H9 (cell line): ENCODE results near the gene EFCAB5. TPM values are rescaled to one million over a fixed set of nuclear protein-coding genes. Genes with fewer than 3 reads are reported as not detected.

Experiments used
- DNase-seq: peaks from one replicate; pipeline ENCODE4 v3.0.0-alpha.2; 2017
- H2AFZ ChIP-seq: one replicate; pipeline ENCODE4 v1.6.1; 2013; ENCODE audit warnings: mild to moderate bottlenecking, low read length, control low read depth, moderate library complexity
- H2AK5ac ChIP-seq: 2 replicates; pipeline ENCODE4 v1.6.1; 2013; ENCODE audit warnings: low read length, control low read depth, mixed read lengths; ENCODE audit not compliant: insufficient read length
- H2BK120ac ChIP-seq: one replicate; pipeline ENCODE4 v1.6.1; 2013; ENCODE audit warnings: low read depth, mild to moderate bottlenecking, low read length, control low read depth, inconsistent platforms; ENCODE audit not compliant: poor library complexity, severe bottlenecking
- H2BK12ac ChIP-seq: 2 replicates; pipeline ENCODE4 v1.6.1; 2013; ENCODE audit warnings: low read length, control low read depth, mixed read lengths, low read depth; ENCODE audit not compliant: insufficient read length
- H2BK15ac ChIP-seq: 2 replicates; pipeline ENCODE4 v1.6.1; 2013; ENCODE audit warnings: low read depth, low read length, control low read depth
- H2BK20ac ChIP-seq: one replicate; pipeline ENCODE4 v1.6.1; 2013; ENCODE audit warnings: low read depth, mild to moderate bottlenecking, low read length, control low read depth, inconsistent platforms; ENCODE audit not compliant: poor library complexity, severe bottlenecking
- H2BK5ac ChIP-seq: 2 replicates; pipeline ENCODE4 v1.6.1; 2013; ENCODE audit warnings: low read length, control low read depth, mixed read lengths; ENCODE audit not compliant: insufficient read length
- H3K14ac ChIP-seq: 2 replicates; pipeline ENCODE4 v1.6.1; 2013; ENCODE audit warnings: low read length, control low read depth; ENCODE audit not compliant: insufficient read depth
- H3K18ac ChIP-seq: 2 replicates; pipeline ENCODE4 v1.6.1; 2013; ENCODE audit warnings: low read depth, mild to moderate bottlenecking, mixed read lengths, low read length, control low read depth; ENCODE audit not compliant: insufficient read length
- H3K23ac ChIP-seq: 2 replicates; pipeline ENCODE4 v1.6.1; 2013; ENCODE audit warnings: low read length, control low read depth, mixed read lengths, low read depth; ENCODE audit not compliant: insufficient read length
- H3K23me2 ChIP-seq: 2 replicates; pipeline ENCODE4 v1.6.1; 2013; ENCODE audit warnings: low read depth, mild to moderate bottlenecking, mixed read lengths, low read length, control low read depth; ENCODE audit not compliant: insufficient read length, poor library complexity, severe bottlenecking
- H3K27ac ChIP-seq: 2 replicates; pipeline ENCODE4 v1.5.1; 2013; ENCODE audit warnings: low read length, control low read depth, mixed read lengths, low read depth; ENCODE audit not compliant: insufficient read length
- H3K27me3 ChIP-seq: 2 replicates; pipeline ENCODE4 v1.6.1; 2013; ENCODE audit warnings: low read length, control low read depth, inconsistent platforms; ENCODE audit not compliant: insufficient read depth
- H3K4ac ChIP-seq: 2 replicates; pipeline ENCODE4 v1.6.1; 2013; ENCODE audit warnings: low read depth, mild to moderate bottlenecking, control low read depth, inconsistent platforms, low read length, moderate library complexity
- H3K4me1 ChIP-seq: 2 replicates; pipeline ENCODE4 v1.6.1; 2013; ENCODE audit warnings: low read length, control low read depth, inconsistent platforms; ENCODE audit not compliant: insufficient read depth
- H3K4me2 ChIP-seq: 2 replicates; pipeline ENCODE4 v1.6.1; 2013; ENCODE audit warnings: low read length, control low read depth, mixed read lengths; ENCODE audit not compliant: insufficient read length, insufficient read depth
- H3K56ac ChIP-seq: 2 replicates; pipeline ENCODE4 v1.6.1; 2013; ENCODE audit warnings: low read depth, mild to moderate bottlenecking, mixed read lengths, low read length, control low read depth; ENCODE audit not compliant: insufficient read length
- H3K79me1 ChIP-seq: 2 replicates; pipeline ENCODE4 v1.6.1; 2013; ENCODE audit warnings: low read depth, mild to moderate bottlenecking, moderate library complexity, low read length, control low read depth, inconsistent platforms; ENCODE audit not compliant: insufficient read depth, poor library complexity, severe bottlenecking
- H3K79me2 ChIP-seq: 2 replicates; pipeline ENCODE4 v1.6.1; 2013; ENCODE audit warnings: low read length, control low read depth, inconsistent platforms; ENCODE audit not compliant: insufficient read depth
- H3K9ac ChIP-seq: 2 replicates; pipeline ENCODE4 v1.6.1; 2013; ENCODE audit warnings: low read length, control low read depth, mixed read lengths; ENCODE audit not compliant: insufficient read length; ENCODE audit errors: extremely low read depth
- H3K9me3 ChIP-seq: one replicate; pipeline ENCODE4 v1.6.1; 2013; ENCODE audit warnings: low read depth, low read length, inconsistent platforms; ENCODE audit not compliant: control insufficient read depth
- H3T11ph ChIP-seq: one replicate; pipeline ENCODE4 v1.6.1; 2013; ENCODE audit warnings: mild to moderate bottlenecking, low read length, control low read depth, inconsistent platforms
- H4K20me1 ChIP-seq: one replicate; pipeline ENCODE4 v1.6.1; 2013; ENCODE audit not compliant: control insufficient read depth, insufficient read length, insufficient read depth
- H4K5ac ChIP-seq: 2 replicates; pipeline ENCODE4 v1.6.1; 2013; ENCODE audit warnings: low read depth, mild to moderate bottlenecking, mixed read lengths, low read length, control low read depth; ENCODE audit not compliant: insufficient read length
- H4K8ac ChIP-seq: replicated peaks from 2 replicates; pipeline ENCODE4 v1.6.1; 2013; ENCODE audit warnings: low read length, control low read depth, mixed read lengths, low read depth; ENCODE audit not compliant: insufficient read length
- H4K91ac ChIP-seq: 2 replicates; pipeline ENCODE4 v1.6.1; 2013; ENCODE audit warnings: low read depth, mild to moderate bottlenecking, moderate library complexity, mixed read lengths, low read length, control low read depth; ENCODE audit not compliant: insufficient read length
- H3K27ac Mint-ChIP-seq, 3 experiments: 2 replicates in 2 of 3; 3 replicates in 1 of 3; pipeline ENCODE4 v1.8.0; 2020 to 2021; ENCODE audit warnings: mixed read lengths in 3 of 3, mild to moderate bottlenecking in 1 of 3, moderate library complexity in 1 of 3
- H3K27me3 Mint-ChIP-seq: 2 replicates; pipeline ENCODE4 v1.8.0; 2021; ENCODE audit warnings: low read depth, mild to moderate bottlenecking, moderate library complexity, mixed read lengths
- H3K36me3 Mint-ChIP-seq, 3 experiments: 2 replicates in 2 of 3; 3 replicates in 1 of 3; pipeline ENCODE4 v1.8.0; 2020 to 2021; ENCODE audit warnings: low read depth in 3 of 3, mixed read lengths in 3 of 3; ENCODE audit not compliant: insufficient read depth in 1 of 3
- H3K4me1 Mint-ChIP-seq, 2 experiments: 2 replicates each; pipeline ENCODE4 v1.8.0; 2020; ENCODE audit warnings: mixed read lengths in 2 of 2
- H3K4me3 Mint-ChIP-seq, 2 experiments: 2 replicates in 1 of 2; 3 replicates in 1 of 2; pipeline ENCODE4 v1.8.0; 2020 to 2021; ENCODE audit warnings: mild to moderate bottlenecking in 2 of 2, mixed read lengths in 2 of 2, moderate library complexity in 1 of 2
- H3K9me3 Mint-ChIP-seq, 2 experiments: 2 replicates in 1 of 2; 3 replicates in 1 of 2; pipeline ENCODE4 v1.8.0; 2020; ENCODE audit warnings: mild to moderate bottlenecking in 2 of 2, mixed read lengths in 2 of 2, moderate library complexity in 1 of 2
- CTCF ChIP-seq: fragments of 200-600 bp; sonication (generic); conservative IDR thresholded peaks from 3 replicates; pipeline ENCODE4 v1.8.0; 2021; ENCODE audit warnings: antibody characterized with exemption, mild to moderate bottlenecking
- WGBS: extraction: QIAGEN DNeasy Blood & Tissue Kit; methylation state at CpG from one replicate; pipeline ENCODE4 v1.1.7; 2013; ENCODE audit warnings: missing lambda C conversion rate, low lambda C conversion rate, mixed read lengths; ENCODE audit not compliant: insufficient read length; ENCODE audit errors: extremely low coverage; 5-methylcytosine and 5-hydroxymethylcytosine counted together
- total RNA-seq: library from RNA; stranded (reverse); gene quantifications from 2 replicates; pipeline ENCODE4 v1.2.1, GENCODE V29; 2021

EFCAB5 gene
- total RNA-seq, 1 experiment from 2014 or later, result not detected

GRCh38 chr17:30091771-30092170 is 150.3 kb downstream of the EFCAB5 start:
- H4K5ac ChIP-seq, result no peak overlapping the region
- H3K27ac Mint-ChIP-seq, result no peak overlapping the region
- no CpG with 5 or more reads among the region's 6 CpGs for WGBS

More at GRCh38 chr17:30091771-30092170, 150.3 kb downstream of the EFCAB5 start:
- H2BK20ac ChIP-seq, result no peak overlapping the region
- no peak overlapping the region for H3K27ac ChIP-seq
- no peaks in the 10 kb centered on the region for H3K79me2 ChIP-seq
- no peak overlapping the region for H3T11ph ChIP-seq
- H3K9me3 ChIP-seq, result no peaks in the 10 kb centered on the region
- no peak for TF ChIP-seq CTCF
- no peaks in the 10 kb centered on the region for H3K79me1 ChIP-seq
- H3K4me3 Mint-ChIP-seq, result no peak overlapping the region
- H3K14ac ChIP-seq, result no peak overlapping the region
- no peak overlapping the region for H2BK15ac ChIP-seq
- H3K27me3 Mint-ChIP-seq, result no peaks in the 10 kb centered on the region; the same call in none of the 2 replicates
- H3K18ac ChIP-seq, result no peak overlapping the region
- no peaks in the 10 kb centered on the region for H3K36me3 Mint-ChIP-seq
- no peaks in the 10 kb centered on the region for H3K27me3 ChIP-seq
- DNase-seq, result no peak
- no peak overlapping the region for H3K9ac ChIP-seq
- H2AK5ac ChIP-seq, result no peak overlapping the region
- H4K91ac ChIP-seq, result no peak overlapping the region
- no peak overlapping the region for H2BK5ac ChIP-seq
- peaks cover 0 to 3% of the 10 kb centered on the region in 2 experiments; a peak in 1 of 4 replicates for H3K4me1 Mint-ChIP-seq
- no peak overlapping the region for H3K4ac ChIP-seq
- H2BK12ac ChIP-seq, result no peak overlapping the region
- H3K4me1 ChIP-seq, result no peaks in the 10 kb centered on the region
- H3K56ac ChIP-seq, result no peak overlapping the region
- no peak overlapping the region for H2AFZ ChIP-seq
- no peaks in the 10 kb centered on the region for H4K20me1 ChIP-seq
- peaks cover 0 to 3% of the 10 kb centered on the region in 2 experiments; a peak in 1 of 5 replicates for H3K9me3 Mint-ChIP-seq
- no peak overlapping the region for H4K8ac ChIP-seq
- H3K23ac ChIP-seq, result no peak overlapping the region
- H3K4me2 ChIP-seq, result no peak overlapping the region
- no peak overlapping the region for H2BK120ac ChIP-seq
- no peaks in the 10 kb centered on the region for H3K23me2 ChIP-seq
